Panc1 (cell line): ENCODE data around the gene RPS6KA6. TPM values are rescaled to one million over a fixed set of nuclear protein-coding genes. Genes with fewer than 3 reads are reported as not detected.

Experiments used
- ATAC-seq: fragments of 200-7000 bp; cut with Tn5 transposase; 2 replicates; pipeline ENCODE4 v1.9.1; 2020; ENCODE audit warnings: mild to moderate bottlenecking, moderate library complexity
- BruUV-seq: library from RNA; stranded (reverse); fragments of 400-500 nt; replicated peaks from 2 replicates; lab custom pipeline; 2021; lab: Mats Ljungman, UMichigan
- CTCF ChIA-PET: fragments of 300-600 bp; sonication (Branson Sonifier 250); formaldehyde crosslinking; loops from one replicate; lab custom pipeline; 2022; ENCODE audit warnings: antibody characterized with exemption; lab: Charles Lee
- POLR2A ChIA-PET: fragments of 300-600 bp; sonication (Branson Sonifier 250); formaldehyde crosslinking; loops from one replicate; lab custom pipeline; 2022; ENCODE audit warnings: antibody characterized with exemption; lab: Charles Lee
- DNase-seq: peaks from one replicate; pipeline ENCODE4 v3.0.0-alpha.2; 2010; ENCODE audit warnings: low read depth, low spot score
- H3K27ac ChIP-seq: 2 replicates; pipeline ENCODE4 v1.5.1; 2011; ENCODE audit warnings: mild to moderate bottlenecking, low read length, inconsistent platforms
- H3K27me3 ChIP-seq: fragments of 200-500 bp; sonication (Bioruptor generic); 2 replicates; pipeline ENCODE4 v1.6.0; 2014; ENCODE audit warnings: low read length, inconsistent platforms; ENCODE audit not compliant: control insufficient read depth, insufficient read depth
- H3K36me3 ChIP-seq: fragments of 200-500 bp; sonication (Bioruptor generic); 2 replicates; pipeline ENCODE4 v1.5.1; 2014; ENCODE audit warnings: inconsistent platforms, mild to moderate bottlenecking, low read length, moderate library complexity; ENCODE audit not compliant: control insufficient read depth, insufficient read depth
- H3K4me1 ChIP-seq: 2 replicates; pipeline ENCODE4 v1.5.1; 2011; ENCODE audit warnings: inconsistent platforms, mild to moderate bottlenecking, low read length, moderate library complexity; ENCODE audit not compliant: control insufficient read depth, insufficient read depth
- H3K4me3 ChIP-seq, 2 experiments: 2 replicates each; pipeline ENCODE4 v1.5.1; 2011 to 2012; ENCODE audit warnings: low read depth in 2 of 2, low read length in 2 of 2, mild to moderate bottlenecking in 2 of 2, inconsistent platforms in 1 of 2, moderate library complexity in 1 of 2
- H3K9me3 ChIP-seq: fragments of 200-500 bp; sonication (Bioruptor generic); 2 replicates; pipeline ENCODE4 v1.5.1; 2014; ENCODE audit warnings: low read depth, mild to moderate bottlenecking, inconsistent platforms, low read length, moderate library complexity; ENCODE audit not compliant: control insufficient read depth, insufficient read depth
- CTCF ChIP-seq: fragments of 450-650 bp; IDR thresholded peaks from 2 replicates; pipeline ENCODE4 v1.5.1; 2017; ENCODE audit warnings: mild to moderate bottlenecking
- POLR2AphosphoS5 ChIP-seq: IDR thresholded peaks from 2 replicates; pipeline ENCODE4 v1.6.1; 2012; ENCODE audit warnings: mild to moderate bottlenecking, low read depth, low read length, moderate library complexity
- REST ChIP-seq, 2 experiments: IDR thresholded peaks; 2 replicates each; pipeline ENCODE4 v1.6.1; 2011 to 2012; ENCODE audit warnings: low read depth in 2 of 2, control low read depth in 1 of 2, low read length in 1 of 2, mild to moderate bottlenecking in 1 of 2, moderate library complexity in 1 of 2; ENCODE audit not compliant: insufficient read depth in 1 of 2
- SIN3A ChIP-seq: IDR thresholded peaks from 2 replicates; pipeline ENCODE4 v1.6.1; 2012; ENCODE audit warnings: low read depth, mild to moderate bottlenecking, low read length, moderate library complexity, borderline replicate concordance; ENCODE audit not compliant: insufficient read depth
- TCF7L2 ChIP-seq: IDR thresholded peaks from 2 replicates; pipeline ENCODE4 v1.6.1; 2011; ENCODE audit warnings: mild to moderate bottlenecking, low read depth, low read length, inconsistent platforms
- in situ Hi-C: cut with HindIII; loops from 2 replicates; pipeline ENCODE4 v1.10.0; 2016; ENCODE audit warnings: low sequenced_read_pairs, low pct_unique_long_range_greater_than_20kb
- intact Hi-C: fragments of 100-400 bp; cut with micrococcal nuclease; formaldehyde crosslinking; loops from one replicate; pipeline ENCODE4 v1.10.0; 2022; ENCODE audit not compliant: unreplicated experiment
- total RNA-seq: library from RNA; stranded (reverse); gene quantifications from one replicate; pipeline ENCODE4 v1.2.1, GENCODE V29; 2021; ENCODE audit not compliant: unreplicated experiment

Gene RPS6KA6
- total RNA-seq, 1 experiment from 2014 or later: 0.05 TPM

GRCh38 chrX:84161641-84162040 is 26.4 kb downstream of the RPS6KA6 start:
- in situ Hi-C loops: no loop called here
- DNase-seq (no peak), ATAC-seq (no peak)
- ChIA-PET POLR2A (no interaction called here), CTCF (no interaction called here)
- intact Hi-C loops: no loop called here
- Histone ChIP-seq H3K27ac (no peak overlapping the region), H3K9me3 (no peaks in the 10 kb centered on the region), H3K4me3 (no peak overlapping the region), H3K27me3 (no peaks in the 10 kb centered on the region), H3K36me3 (no peaks in the 10 kb centered on the region), H3K4me1 (no peaks in the 10 kb centered on the region)
- BruUV-seq: no TSS peak
- TF ChIP-seq CTCF: no peak
- no peak for TF ChIP-seq REST (IDR thresholded peaks at IDR 0.05; ENCODE audit: insufficient read depth in 1 of 2, low read depth in 2 of 2, low read length in 1 of 2)
- TF ChIP-seq SIN3A: no peak

- in situ Hi-C loops: no loop called here
- ChIA-PET CTCF (no interaction called here), POLR2A (no interaction called here)
- Histone ChIP-seq H3K4me1 (no peaks in the 10 kb centered on the region), H3K36me3 (no peaks in the 10 kb centered on the region), H3K27me3 (no peaks in the 10 kb centered on the region), H3K9me3 (no peaks in the 10 kb centered on the region), H3K27ac (no peak overlapping the region), H3K4me3 (no peak overlapping the region)
- TF ChIP-seq SIN3A (no peak), REST (IDR thresholded peaks at IDR 0.05; ENCODE audit: insufficient read depth in 1 of 2, low read depth in 2 of 2, low read length in 1 of 2) (no peak), POLR2AphosphoS5 (no peak), TCF7L2 (no peak), CTCF (no peak)
- DNase-seq (no peak), ATAC-seq (no peak)
- intact Hi-C loops: no loop called here
- BruUV-seq: no TSS peak
These were observed 27.3 kb downstream of the RPS6KA6 start for GRCh38 chrX:84160736-84161135.
